CD14-positive monocyte (primary cell): ENCODE measurements around the gene AKAP3. TPM values are rescaled to one million over a fixed set of nuclear protein-coding genes. Genes with fewer than 3 reads are reported as not detected.

Source experiments
- DNase-seq, 3 donors: peaks; one replicate each; pipeline ENCODE4 v3.0.0-alpha.2; 2011 to 2022
- H2AFZ ChIP-seq: 2 replicates; pipeline ENCODE4 v1.6.0; 2012; ENCODE audit warnings: mild to moderate bottlenecking, low read depth, low read length, inconsistent platforms; ENCODE audit not compliant: insufficient read depth, poor library complexity, severe bottlenecking
- H3K27ac ChIP-seq, 2 donors: 1 replicate in 1 of 2; 2 replicates in 1 of 2; pipeline ENCODE4 v1.5.1; 2012 to 2013; ENCODE audit warnings: low read length in 2 of 2, control low read depth in 1 of 2, inconsistent platforms in 1 of 2, low read depth in 1 of 2, mild to moderate bottlenecking in 1 of 2
- H3K27me3 ChIP-seq, 2 donors: one replicate each; pipeline versions ENCODE4 v1.6.0 to v1.6.1; 2011 to 2013; ENCODE audit warnings: low read length in 2 of 2; ENCODE audit not compliant: control insufficient read depth in 2 of 2, insufficient read depth in 2 of 2
- H3K36me3 ChIP-seq, 2 donors: replicated peaks in 1 of 2; 1 replicate in 1 of 2; 2 replicates in 1 of 2; pipeline versions ENCODE4 v1.5.1 to v1.6.1; 2012 to 2013; ENCODE audit warnings: low read length in 2 of 2, control low read depth in 1 of 2, inconsistent platforms in 1 of 2, mild to moderate bottlenecking in 1 of 2; ENCODE audit not compliant: insufficient read depth in 2 of 2, control insufficient read depth in 1 of 2
- H3K4me1 ChIP-seq, 2 donors: 1 replicate in 1 of 2; 2 replicates in 1 of 2; pipeline versions ENCODE4 v1.5.1 to v1.6.1; 2012 to 2013; ENCODE audit warnings: low read length in 2 of 2, control low read depth in 1 of 2, inconsistent platforms in 1 of 2, mild to moderate bottlenecking in 1 of 2, moderate library complexity in 1 of 2; ENCODE audit not compliant: insufficient read depth in 2 of 2, control insufficient read depth in 1 of 2
- H3K4me2 ChIP-seq: replicated peaks from 2 replicates; pipeline ENCODE3; 2012; ENCODE audit warnings: low read length, moderate library complexity, mild to moderate bottlenecking; ENCODE audit not compliant: poor library complexity, severe bottlenecking; ENCODE audit errors: extremely low read depth
- H3K4me3 ChIP-seq, 3 experiments: fragments of 200-600 bp in 1 of 3; sonication (generic) in 1 of 3; replicated peaks in 1 of 3; 1 replicate in 2 of 3; 2 replicates in 1 of 3; pipeline ENCODE4 v1.5.1; 2011 to 2013; ENCODE audit warnings: low read length in 3 of 3, mild to moderate bottlenecking in 3 of 3, control low read depth in 2 of 3, low read depth in 2 of 3, inconsistent platforms in 1 of 3, moderate library complexity in 1 of 3
- H3K79me2 ChIP-seq: 2 replicates; pipeline ENCODE4 v1.6.0; 2012; ENCODE audit warnings: mild to moderate bottlenecking, control low read depth, inconsistent platforms, low read length, moderate library complexity; ENCODE audit not compliant: insufficient read depth
- H3K9ac ChIP-seq: 2 replicates; pipeline ENCODE4 v1.6.0; 2017; ENCODE audit warnings: low read length, mild to moderate bottlenecking; ENCODE audit not compliant: insufficient read depth, poor library complexity, severe bottlenecking
- H3K9me3 ChIP-seq, 2 donors: replicated peaks in 1 of 2; 1 replicate in 1 of 2; 2 replicates in 1 of 2; pipeline versions ENCODE4 v1.5.1 to v1.6.1; 2012 to 2013; ENCODE audit warnings: low read length in 2 of 2, control low read depth in 1 of 2; ENCODE audit not compliant: control insufficient read depth in 1 of 2, insufficient read depth in 1 of 2
- H4K20me1 ChIP-seq: 2 replicates; pipeline ENCODE4 v1.6.0; 2012; ENCODE audit warnings: mild to moderate bottlenecking, low read length, control low read depth, moderate library complexity; ENCODE audit not compliant: insufficient read depth
- H3K27ac Mint-ChIP-seq, 7 donors: one replicate each; pipeline ENCODE4 v1.8.0; 2020; ENCODE audit warnings: mild to moderate bottlenecking in 7 of 7, mixed read lengths in 7 of 7, moderate library complexity in 6 of 7, inconsistent platforms in 2 of 7
- H3K27me3 Mint-ChIP-seq, 3 donors: one replicate each; pipeline ENCODE4 v1.8.0; 2021 to 2022; ENCODE audit warnings: low read depth in 3 of 3, mild to moderate bottlenecking in 3 of 3, mixed read lengths in 3 of 3, moderate library complexity in 3 of 3, inconsistent platforms in 1 of 3
- H3K36me3 Mint-ChIP-seq, 2 donors: one replicate each; pipeline ENCODE4 v1.8.0; 2020; ENCODE audit warnings: mixed read lengths in 2 of 2, inconsistent platforms in 1 of 2, mild to moderate bottlenecking in 1 of 2
- H3K4me1 Mint-ChIP-seq: one replicate; pipeline ENCODE4 v1.8.0; 2020; ENCODE audit warnings: mild to moderate bottlenecking, mixed read lengths
- H3K4me3 Mint-ChIP-seq, 2 donors: one replicate each; pipeline ENCODE4 v1.8.0; 2020; ENCODE audit warnings: mild to moderate bottlenecking in 2 of 2, mixed read lengths in 2 of 2, moderate library complexity in 1 of 2
- H3K9me3 Mint-ChIP-seq, 7 donors: one replicate each; pipeline ENCODE4 v1.8.0; 2020 to 2022; ENCODE audit warnings: mixed read lengths in 7 of 7, mild to moderate bottlenecking in 6 of 7, moderate library complexity in 6 of 7, inconsistent platforms in 2 of 7
- CTCF ChIP-seq: fragments of 200-600 bp; IDR thresholded peaks from one replicate; pipeline ENCODE4 v1.8.0; 2022; ENCODE audit warnings: antibody characterized with exemption, mild to moderate bottlenecking
- WGBS: methylation state at CpG from one replicate; pipeline ENCODE4 v1.1.5; 2013; ENCODE audit warnings: missing lambda C conversion rate; ENCODE audit not compliant: insufficient coverage; 5-methylcytosine and 5-hydroxymethylcytosine counted together
- intact Hi-C, 2 donors: fragments of 100-400 bp; cut with micrococcal nuclease; formaldehyde crosslinking; loops; one replicate each; pipeline versions ENCODE4 v1.15.0 to v1.15.1; 2023
- polyA plus RNA-seq, 3 donors: library from polyadenylated mRNA; depleted of rRNA in 1 of 3; unstranded in 2 of 3; stranded (reverse) in 1 of 3; fragments of 300-500 nt in 2 of 3; fragments of >200 nt in 1 of 3; fragmentation: Illumina TruSeq in 2 of 3; gene quantifications; 1 replicate in 2 of 3; 2 replicates in 1 of 3; pipeline ENCODE4 v1.2.3, GENCODE V29; 2012 to 2021

AKAP3 gene
- polyA plus RNA-seq, 3 donors = 0.08 TPM; not detected in 2

- no peak overlapping the region for H3K4me2 ChIP-seq
- intact Hi-C loops = no loop called here
- H3K79me2 ChIP-seq = peaks cover 19% of the 10 kb centered on the region
- H3K9me3 ChIP-seq = no peaks in the 10 kb centered on the region
- no peaks in the 10 kb centered on the region for H3K27me3 ChIP-seq
- no peak overlapping the region for H3K27ac ChIP-seq
- Mint-ChIP-seq H3K9me3 (no peaks in the 10 kb centered on the region), H3K27ac (no peak overlapping the region), H3K4me1 (peaks cover 9% of the 10 kb centered on the region), H3K4me3 (no peak overlapping the region), H3K27me3 (peaks cover 6 to 8% (median 7%) of the 10 kb centered on the region in 3 donors), H3K36me3 (peaks cover 10 to 12% of the 10 kb centered on the region in 2 donors)
- H3K4me1 ChIP-seq = peaks cover 2 to 8% of the 10 kb centered on the region in 2 donors
- no CpG with 5 or more reads among the region's 1 CpG for WGBS
- TF ChIP-seq CTCF = no peak
- DNase-seq = no peak
- H3K9ac ChIP-seq = no peak overlapping the region
- no peak overlapping the region for H2AFZ ChIP-seq
- peaks cover 0 to 13% of the 10 kb centered on the region in 2 donors for H3K36me3 ChIP-seq
- no peaks in the 10 kb centered on the region for H4K20me1 ChIP-seq
- no peak overlapping the region for H3K4me3 ChIP-seq
These were observed 44.9 kb downstream of the AKAP3 start for GRCh38 chr12:4603946-4604345.

GRCh38 chr12:4603421-4603820, 45.4 kb downstream of the AKAP3 start:
- Histone ChIP-seq H3K27me3 (no peaks in the 10 kb centered on the region), H4K20me1 (no peaks in the 10 kb centered on the region), H3K9ac (no peak overlapping the region), H2AFZ (no peak overlapping the region), H3K36me3 (peaks cover 0 to 13% of the 10 kb centered on the region in 2 donors), H3K4me2 (no peak overlapping the region), H3K4me3 (no peak overlapping the region), H3K9me3 (no peaks in the 10 kb centered on the region), H3K4me1 (peaks cover 2 to 8% of the 10 kb centered on the region in 2 donors), H3K79me2 (peaks cover 19% of the 10 kb centered on the region), H3K27ac (no peak overlapping the region)
- no peak for DNase-seq
- WGBS = 87% methylated on average over 7 of the region's 7 CpGs
- TF ChIP-seq CTCF = no peak
- intact Hi-C loops = no loop called here
- Mint-ChIP-seq H3K4me1 (peaks cover 9% of the 10 kb centered on the region), H3K36me3 (peaks cover 8 to 10% of the 10 kb centered on the region in 2 donors), H3K4me3 (no peak overlapping the region), H3K9me3 (no peaks in the 10 kb centered on the region), H3K27ac (peak overlapping the region in 1 of 7 donors; percentile 8), H3K27me3 (peaks cover 6 to 8% (median 7%) of the 10 kb centered on the region in 3 donors)
